Measurements from ENCODE around the gene KREMEN1.

Gene KREMEN1

DNA sequence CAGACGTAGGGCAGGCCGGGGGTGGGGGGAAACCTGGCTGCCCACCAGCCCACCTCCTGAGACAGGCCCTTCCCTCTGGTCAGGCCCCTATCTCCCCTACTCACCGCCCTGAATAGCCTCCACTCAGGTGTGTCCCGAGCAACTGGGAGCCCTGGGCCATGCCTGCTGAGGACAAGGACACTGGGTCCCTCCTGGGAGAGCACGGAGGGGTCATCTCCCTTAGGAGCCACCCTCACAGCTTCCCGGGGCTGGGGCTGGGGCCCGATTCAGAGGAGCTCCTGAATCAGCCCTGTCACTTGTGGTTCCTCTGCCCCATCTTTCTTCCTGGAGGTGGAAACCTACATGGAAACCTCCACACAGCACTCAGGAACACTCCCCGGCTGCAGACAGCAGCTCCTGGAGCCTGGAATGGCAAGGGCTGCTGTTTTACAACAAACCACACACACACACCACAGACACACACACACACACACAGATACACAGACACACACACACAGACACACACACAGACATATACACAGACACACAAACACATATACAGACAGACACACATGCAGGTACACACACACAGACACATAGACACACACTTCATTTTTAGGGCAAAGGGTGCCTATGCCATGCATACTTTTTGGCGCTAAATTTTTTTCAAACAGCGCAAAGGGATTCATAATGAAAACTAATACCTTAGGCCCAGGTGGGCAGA, 123.3 kb downstream of the KREMEN1 start:
- no peak for DNase-seq
- Histone ChIP-seq H3K9ac (ENCODE audit: low read length) (no peak overlapping the region), H3K9me2 (replicated peaks; ENCODE audit: insufficient read depth, low read length) (no peaks in the 10 kb centered on the region), H3K36me3 (replicated peaks; ENCODE audit: insufficient read depth, low read length) (no peaks in the 10 kb centered on the region), H3K27ac (ENCODE audit: low read length) (no peak overlapping the region), H3K4me1 (ENCODE audit: low read length) (0 out of 2 replicates have a peak, but pooled peaks cover 5% of the 10 kb centered on the region), H3K4me2 (ENCODE audit: low read depth, low read length) (no peak overlapping the region), H3K79me2 (ENCODE audit: low read length) (no peaks in the 10 kb centered on the region), H3K27me3 (replicated peaks; ENCODE audit: insufficient read depth, low read length) (no peaks in the 10 kb centered on the region), H2AFZ (ENCODE audit: low read length) (no peak overlapping the region), H3F3A (ENCODE audit: insufficient read depth, low read length) (no peaks in the 10 kb centered on the region), H3K9me3 (replicated peaks; ENCODE audit: insufficient read depth, low read length) (no peaks in the 10 kb centered on the region), H3K4me3 (ENCODE audit: low read length) (no peak overlapping the region), H4K20me1 (ENCODE audit: insufficient read depth, low read length) (no peaks in the 10 kb centered on the region)
- TF ChIP-seq EZH2 (optimal IDR thresholded peaks at IDR 0.05; ENCODE audit: low read depth, low read length): no peak
- TF ChIP-seq, protein P1, sequence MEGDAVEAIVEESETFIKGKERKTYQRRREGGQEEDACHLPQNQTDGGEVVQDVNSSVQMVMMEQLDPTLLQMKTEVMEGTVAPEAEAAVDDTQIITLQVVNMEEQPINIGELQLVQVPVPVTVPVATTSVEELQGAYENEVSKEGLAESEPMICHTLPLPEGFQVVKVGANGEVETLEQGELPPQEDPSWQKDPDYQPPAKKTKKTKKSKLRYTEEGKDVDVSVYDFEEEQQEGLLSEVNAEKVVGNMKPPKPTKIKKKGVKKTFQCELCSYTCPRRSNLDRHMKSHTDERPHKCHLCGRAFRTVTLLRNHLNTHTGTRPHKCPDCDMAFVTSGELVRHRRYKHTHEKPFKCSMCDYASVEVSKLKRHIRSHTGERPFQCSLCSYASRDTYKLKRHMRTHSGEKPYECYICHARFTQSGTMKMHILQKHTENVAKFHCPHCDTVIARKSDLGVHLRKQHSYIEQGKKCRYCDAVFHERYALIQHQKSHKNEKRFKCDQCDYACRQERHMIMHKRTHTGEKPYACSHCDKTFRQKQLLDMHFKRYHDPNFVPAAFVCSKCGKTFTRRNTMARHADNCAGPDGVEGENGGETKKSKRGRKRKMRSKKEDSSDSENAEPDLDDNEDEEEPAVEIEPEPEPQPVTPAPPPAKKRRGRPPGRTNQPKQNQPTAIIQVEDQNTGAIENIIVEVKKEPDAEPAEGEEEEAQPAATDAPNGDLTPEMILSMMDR (IDR thresholded peaks at IDR 0.05; ENCODE audit: low read length): no peak
- no peak for TF ChIP-seq EZH2phosphoT487 (IDR thresholded peaks at IDR 0.05; ENCODE audit: low read length)

DNA sequence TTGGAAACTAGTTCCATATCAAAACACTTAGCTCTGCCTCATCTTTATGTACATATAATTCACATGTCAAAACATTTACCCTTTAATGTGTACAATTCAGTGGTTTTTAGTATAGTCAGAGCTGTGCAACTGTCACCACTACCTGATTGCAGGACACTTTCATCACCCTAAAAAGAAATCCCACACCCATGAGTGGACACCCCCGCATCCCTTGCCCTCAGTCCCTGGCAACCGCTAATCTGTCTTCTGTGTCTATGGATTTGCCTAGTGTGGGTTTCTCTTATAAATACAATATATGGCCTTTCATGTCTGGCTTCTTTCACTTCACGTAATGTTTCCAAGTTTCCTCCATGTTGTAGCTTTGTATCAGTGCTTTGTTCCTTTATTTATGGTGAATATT, 124.3 kb downstream of the KREMEN1 start:
- H4K20me1 ChIP-seq (ENCODE audit: insufficient read depth, low read length): no peaks in the 10 kb centered on the region
- no peak overlapping the region for H2AFZ ChIP-seq (ENCODE audit: low read length)
- H3K4me1 ChIP-seq (ENCODE audit: low read length): peaks cover 14% of the 10 kb centered on the region
- H3K27ac ChIP-seq (ENCODE audit: low read length): no peak overlapping the region
- H3K9ac ChIP-seq (ENCODE audit: low read length): no peak overlapping the region
- H3K4me3 ChIP-seq (ENCODE audit: low read length): no peak overlapping the region
- no peak overlapping the region for H3K4me2 ChIP-seq (ENCODE audit: low read depth, low read length)
- H3K9me2 ChIP-seq (replicated peaks; ENCODE audit: insufficient read depth, low read length): no peaks in the 10 kb centered on the region
- H3F3A ChIP-seq (ENCODE audit: insufficient read depth, low read length): peaks cover 6% of the 10 kb centered on the region
- no peaks in the 10 kb centered on the region for H3K79me2 ChIP-seq (ENCODE audit: low read length)
- TF ChIP-seq, protein P1 (IDR thresholded peaks at IDR 0.05; ENCODE audit: low read length): no peak
- TF ChIP-seq EZH2phosphoT487 (IDR thresholded peaks at IDR 0.05; ENCODE audit: low read length) (no peak), EZH2 (optimal IDR thresholded peaks at IDR 0.05; ENCODE audit: low read depth, low read length) (no peak)
- no peaks in the 10 kb centered on the region for H3K9me3 ChIP-seq (replicated peaks; ENCODE audit: insufficient read depth, low read length)
- no peaks in the 10 kb centered on the region for H3K36me3 ChIP-seq (replicated peaks; ENCODE audit: insufficient read depth, low read length)
- DNase-seq: no peak
- no peaks in the 10 kb centered on the region for H3K27me3 ChIP-seq (replicated peaks; ENCODE audit: insufficient read depth, low read length)

DNA sequence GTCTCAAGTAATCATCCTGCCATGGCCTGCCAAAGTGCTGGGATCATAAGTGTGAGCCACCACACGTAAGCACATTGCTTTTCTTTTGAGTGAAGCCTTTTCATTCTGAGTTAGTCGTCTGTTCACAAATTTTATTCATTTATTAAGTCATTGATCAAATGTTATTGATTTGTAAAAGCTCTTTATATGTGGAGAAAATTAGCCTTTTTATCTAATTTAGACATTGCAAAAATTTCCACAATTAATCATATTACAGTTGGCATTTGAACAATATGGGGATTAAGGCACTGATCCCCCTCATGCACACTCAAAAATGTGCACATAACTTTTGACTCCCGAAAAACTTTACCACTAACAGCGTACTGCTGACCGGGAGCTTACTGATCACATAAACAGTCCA, 125.4 kb downstream of the KREMEN1 start:
- TF ChIP-seq EZH2phosphoT487 (IDR thresholded peaks at IDR 0.05; ENCODE audit: low read length) (no peak), EZH2 (optimal IDR thresholded peaks at IDR 0.05; ENCODE audit: low read depth, low read length) (no peak)
- TF ChIP-seq, protein P1 (IDR thresholded peaks at IDR 0.05; ENCODE audit: low read length): no peak
- Histone ChIP-seq H3K4me1 (ENCODE audit: low read length) (peaks cover 23% of the 10 kb centered on the region), H3K9me3 (replicated peaks; ENCODE audit: insufficient read depth, low read length) (no peaks in the 10 kb centered on the region), H3K9me2 (replicated peaks; ENCODE audit: insufficient read depth, low read length) (no peaks in the 10 kb centered on the region), H3K27ac (ENCODE audit: low read length) (no peak overlapping the region), H3K4me2 (ENCODE audit: low read depth, low read length) (no peak overlapping the region), H2AFZ (ENCODE audit: low read length) (no peak overlapping the region), H3K27me3 (replicated peaks; ENCODE audit: insufficient read depth, low read length) (no peaks in the 10 kb centered on the region), H3K36me3 (replicated peaks; ENCODE audit: insufficient read depth, low read length) (no peaks in the 10 kb centered on the region), H3K9ac (ENCODE audit: low read length) (no peak overlapping the region), H3K79me2 (ENCODE audit: low read length) (no peaks in the 10 kb centered on the region), H4K20me1 (ENCODE audit: insufficient read depth, low read length) (no peaks in the 10 kb centered on the region), H3K4me3 (ENCODE audit: low read length) (no peak overlapping the region), H3F3A (ENCODE audit: insufficient read depth, low read length) (peaks cover 15% of the 10 kb centered on the region)
- no peak for DNase-seq

All from MM.1S (cell line).